ENCODE results near the gene PODXL2.

The PODXL2 gene

GRCh38 chr3:127658234-127658633 lies 29.2 kb downstream of the PODXL2 start:
- peak; percentile 15 for DNase-seq (ENCODE audit: low read depth)

DNA sequence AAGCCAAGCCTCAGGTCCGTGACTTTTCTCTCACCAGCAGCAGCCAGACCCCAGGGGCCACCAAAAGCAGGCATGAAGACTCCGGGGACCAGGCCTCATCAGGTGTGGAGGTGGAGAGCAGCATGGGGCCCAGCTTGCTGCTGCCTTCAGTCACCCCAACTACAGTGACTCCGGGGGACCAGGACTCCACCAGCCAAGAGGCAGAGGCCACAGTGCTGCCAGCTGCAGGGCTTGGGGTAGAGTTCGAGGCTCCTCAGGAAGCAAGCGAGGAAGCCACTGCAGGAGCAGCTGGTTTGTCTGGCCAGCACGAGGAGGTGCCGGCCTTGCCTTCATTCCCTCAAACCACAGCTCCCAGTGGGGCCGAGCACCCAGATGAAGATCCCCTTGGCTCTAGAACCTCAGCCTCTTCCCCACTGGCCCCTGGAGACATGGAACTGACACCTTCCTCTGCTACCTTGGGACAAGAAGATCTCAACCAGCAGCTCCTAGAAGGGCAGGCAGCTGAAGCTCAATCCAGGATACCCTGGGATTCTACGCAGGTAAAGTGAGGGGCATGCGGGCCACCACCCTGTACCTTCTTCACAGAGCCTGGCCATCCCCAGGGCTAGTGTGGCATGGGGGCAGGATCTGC lies 31.8 kb downstream of the PODXL2 start:
- DNase-seq (ENCODE audit: low read depth) = no peak

DNA sequence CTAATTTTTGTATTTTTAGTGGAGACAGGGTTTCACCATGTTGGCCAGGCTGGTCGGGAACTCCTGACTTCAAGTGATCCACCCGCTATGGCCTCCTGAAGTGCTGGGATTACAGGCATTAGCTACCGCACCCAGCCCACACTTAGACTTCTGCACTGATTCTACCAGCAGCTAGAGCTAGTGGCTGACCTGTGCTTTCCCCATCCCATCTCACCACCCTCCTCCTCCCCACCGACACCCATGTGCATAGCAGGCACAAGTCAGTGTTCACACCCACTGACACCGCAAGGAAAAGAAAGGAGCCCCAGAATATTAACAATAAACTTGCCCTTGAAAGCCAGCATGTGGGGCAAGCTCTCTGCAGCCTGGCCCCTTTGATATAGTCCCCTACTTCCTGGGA lies 32.6 kb downstream of the PODXL2 start:
- DNase-seq (ENCODE audit: low read depth) = no peak

GRCh38 chr3:127662001-127662469 lies 33.0 kb downstream of the PODXL2 start:
- DNase-seq (ENCODE audit: low read depth) = no peak

DNA sequence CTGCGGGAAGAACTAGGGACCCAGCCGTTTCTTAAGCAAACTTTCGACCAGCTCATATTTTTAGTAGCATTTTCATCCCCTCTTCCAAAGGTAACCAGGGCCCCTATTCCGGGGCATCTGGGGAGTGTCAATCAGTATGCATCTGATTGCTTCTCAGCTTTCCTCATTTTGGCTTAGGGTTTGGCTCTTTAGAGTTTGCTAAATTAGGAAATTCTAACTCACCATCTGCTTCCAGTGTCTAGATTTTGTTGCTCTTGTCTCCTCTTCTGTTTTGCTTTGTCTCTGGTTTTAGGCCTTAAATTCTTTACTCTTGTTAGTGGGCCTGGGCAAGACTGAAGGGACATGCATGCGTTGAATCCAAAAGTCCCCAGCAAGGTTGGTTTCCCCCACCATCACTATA lies 34.2 kb downstream of the PODXL2 start:
- DNase-seq (ENCODE audit: low read depth) = no peak

DNA sequence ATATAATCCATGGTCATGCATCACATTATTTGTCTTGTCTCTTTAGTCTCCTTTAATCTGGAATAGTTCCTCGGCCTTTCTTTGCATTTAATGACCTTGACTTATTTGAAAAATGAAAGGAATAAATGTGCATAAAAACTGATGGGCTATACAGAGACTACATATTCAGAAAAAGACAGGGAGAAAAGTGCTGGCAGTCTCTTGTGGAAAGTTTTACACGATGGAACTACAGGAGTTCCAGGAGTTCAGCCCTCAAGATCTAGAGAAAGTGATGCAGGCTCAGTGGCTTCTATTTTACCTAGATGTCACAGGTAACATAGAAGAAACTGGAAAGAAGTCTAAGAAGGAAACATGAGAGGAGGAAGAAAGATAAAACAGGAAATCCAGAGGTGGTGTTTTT lies 36.2 kb downstream of the PODXL2 start:
- DNase-seq (ENCODE audit: low read depth) = no peak

DNA sequence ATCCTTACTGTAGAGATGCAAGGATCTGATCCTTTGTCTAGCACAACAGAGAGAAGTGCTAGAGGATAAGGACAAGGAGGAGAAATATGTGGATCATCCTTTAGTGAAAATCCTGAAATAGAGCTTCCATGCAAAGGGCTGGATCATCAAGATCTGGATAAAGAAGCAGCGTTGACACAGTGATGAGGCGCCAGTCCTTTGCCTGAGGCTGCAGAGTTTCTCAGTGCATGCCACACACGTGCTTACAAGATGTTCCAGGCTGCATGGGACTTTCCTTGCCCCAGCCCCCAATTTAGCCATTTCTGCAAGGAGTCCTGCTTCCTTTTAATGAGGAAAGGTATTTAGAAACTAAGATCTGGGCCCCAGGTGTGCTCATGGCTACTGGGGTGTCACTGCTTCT lies 36.6 kb downstream of the PODXL2 start:
- no peak for DNase-seq (ENCODE audit: low read depth)

DNA sequence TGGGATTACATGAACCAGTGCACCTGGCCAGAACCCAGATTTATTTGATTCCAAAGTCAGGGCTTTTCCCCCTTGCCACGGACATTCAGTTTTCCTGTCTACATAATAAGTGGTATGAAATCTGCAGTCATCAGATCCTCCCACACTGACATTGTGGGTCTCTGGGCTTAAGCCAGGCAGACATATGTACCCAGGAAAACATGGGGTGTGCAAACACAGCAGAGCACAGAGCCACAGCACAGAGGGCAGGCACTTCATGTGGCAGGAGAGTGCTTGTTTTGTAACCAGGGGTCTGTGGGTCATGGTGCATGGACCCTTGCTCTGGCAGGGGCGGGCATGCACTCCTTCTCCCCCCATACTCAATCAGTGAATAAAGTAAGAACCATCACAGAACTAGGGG lies 37.7 kb downstream of the PODXL2 start:
- DNase-seq (ENCODE audit: low read depth) = no peak

GRCh38 chr3:127667119-127667681 lies 38.2 kb downstream of the PODXL2 start:
- no peak for DNase-seq (ENCODE audit: low read depth)

DNA sequence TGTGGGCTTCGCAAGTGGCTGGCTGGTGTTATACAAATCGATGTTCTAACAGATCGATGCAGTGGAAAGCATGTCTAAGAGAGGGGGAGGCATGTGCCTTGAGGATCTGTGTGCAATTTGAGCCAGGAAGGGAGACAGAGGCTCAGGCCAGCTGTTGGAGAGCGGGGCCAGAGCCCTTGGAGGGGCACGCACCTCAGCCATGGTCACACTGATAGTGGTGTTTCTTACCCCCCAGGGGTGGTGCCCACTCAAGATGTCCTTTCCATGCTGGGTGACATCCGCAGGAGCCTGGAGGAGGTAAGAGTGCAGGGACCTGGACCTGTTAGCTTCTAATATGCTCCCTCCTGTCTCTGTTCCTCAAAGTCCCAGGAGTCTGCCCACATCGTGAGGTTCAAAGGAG lies 39.9 kb downstream of the PODXL2 start:
- DNase-seq (ENCODE audit: low read depth) = no peak

DNA sequence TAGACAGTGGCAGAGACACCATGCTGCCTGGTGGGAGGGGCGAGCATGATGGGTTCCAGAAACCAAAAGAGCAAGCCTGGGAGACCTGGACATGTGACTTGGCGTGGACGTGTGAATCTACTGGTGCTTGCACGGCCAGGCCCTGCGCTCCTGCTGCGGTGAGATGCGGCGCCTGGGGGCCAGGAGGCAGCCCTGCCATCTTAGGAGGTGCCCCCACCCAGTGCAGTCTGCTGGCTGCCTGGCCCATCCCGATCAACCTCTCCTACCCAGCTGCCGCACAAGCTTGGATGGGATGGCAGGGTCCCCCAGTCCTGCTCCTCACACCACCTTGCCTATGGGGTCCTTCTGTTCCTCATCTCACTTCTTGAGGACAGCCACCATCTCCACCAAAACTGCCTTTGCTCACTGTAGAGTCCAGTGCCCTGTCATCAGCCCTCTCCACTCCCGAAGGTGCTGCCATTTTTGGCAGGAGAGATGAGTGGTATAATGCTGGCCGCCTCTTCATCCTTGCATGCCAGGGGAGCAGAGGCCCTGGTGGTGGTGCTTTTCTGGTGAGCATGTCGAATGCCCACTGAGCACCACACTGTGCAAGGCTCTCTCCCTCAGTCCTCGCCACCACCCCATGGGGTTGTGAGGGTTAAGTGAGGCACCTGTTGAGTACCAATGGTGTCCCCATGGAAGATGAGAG lies 40.7 kb downstream of the PODXL2 start:
- DNase-seq (ENCODE audit: low read depth) = no peak

DNA sequence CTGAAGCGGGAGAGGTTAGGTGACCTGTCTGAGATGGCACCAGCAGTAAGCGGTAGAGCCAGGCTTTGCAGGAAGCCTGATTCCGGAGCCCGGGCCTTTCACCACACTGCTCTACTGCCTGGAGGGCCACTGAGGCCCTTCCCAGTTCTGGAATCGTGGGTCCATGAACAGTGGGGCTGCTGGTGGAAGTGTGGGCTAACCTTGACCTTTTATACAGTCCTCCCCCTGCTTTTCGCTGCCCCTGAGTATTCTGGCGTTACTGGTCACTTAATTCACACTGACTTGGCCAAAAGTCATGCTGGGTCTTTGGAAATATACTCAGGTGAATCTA lies 41.2 kb downstream of the PODXL2 start:
- DNase-seq (ENCODE audit: low read depth) = no peak

GRCh38 chr3:127670761-127671522 lies 42.0 kb downstream of the PODXL2 start:
- no peak for DNase-seq (ENCODE audit: low read depth)

- no peak for DNase-seq (ENCODE audit: low read depth)
Observed at GRCh38 chr3:127671523-127672428, 42.8 kb downstream of the PODXL2 start.

GRCh38 chr3:127672429-127673190 lies 43.6 kb downstream of the PODXL2 start, which contains the start of gene ABTB1:
Gene ABTB1 (plus strand): TSS chr3:127672952. CDS start chr3:127673026, 74 bp downstream.
- peak; percentile 75 for DNase-seq (ENCODE audit: low read depth)

- peak; percentile 61 for DNase-seq (ENCODE audit: low read depth)
Observed at GRCh38 chr3:127673191-127674100, 44.5 kb downstream of the PODXL2 start.

- DNase-seq (ENCODE audit: low read depth) = no peak
Observed at GRCh38 chr3:127674101-127674721, 45.2 kb downstream of the PODXL2 start.

GRCh38 chr3:127674790-127675189 lies 45.8 kb downstream of the PODXL2 start:
- DNase-seq (ENCODE audit: low read depth) = no peak

- DNase-seq (ENCODE audit: low read depth) = no peak
Observed at GRCh38 chr3:127675651-127676391, 46.8 kb downstream of the PODXL2 start.
